ENCODE data around the gene BCAR3. TPM values are rescaled to one million over a fixed set of nuclear protein-coding genes. Genes with fewer than 3 reads are reported as not detected.

Gene BCAR3
- polyA plus RNA-seq, 2 of the 4 experiments (the other 2 are of a cell fraction), result 31.6 to 33.4 TPM

DNA sequence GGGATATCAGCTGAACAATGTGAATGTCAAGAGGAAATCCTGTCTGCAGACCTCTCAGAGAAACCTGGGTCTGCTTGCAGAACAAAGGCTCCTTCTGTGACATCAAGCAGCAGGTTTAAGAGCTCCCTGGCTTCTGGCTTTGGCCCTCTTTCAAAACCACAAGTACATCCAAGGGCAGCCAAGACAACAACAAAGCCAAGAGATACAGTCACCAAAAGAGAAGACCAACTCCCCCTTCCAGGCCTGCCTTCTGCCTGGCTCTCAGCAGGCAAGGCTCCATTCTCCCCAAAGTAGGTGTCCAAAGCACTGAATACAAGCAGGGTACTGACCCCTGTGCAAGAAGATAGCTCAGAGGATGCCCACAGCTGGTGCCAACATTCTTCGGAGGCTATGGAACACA, 11.5 kb downstream of the BCAR3 start:
- peak in 1 of 2 experiments; percentile 47 for DNase-seq (ENCODE audit: low read depth in 1 of 2, low spot score in 1 of 2)
- TF ChIP-seq HOXB5 (CRISPR knock-in tag; IDR thresholded peaks at IDR 0.05) (no peak), REST (IDR thresholded peaks at IDR 0.05) (no peak), FOSB (CRISPR knock-in tag; IDR thresholded peaks at IDR 0.05) (no peak)
- no peak for FAIRE-seq

DNA sequence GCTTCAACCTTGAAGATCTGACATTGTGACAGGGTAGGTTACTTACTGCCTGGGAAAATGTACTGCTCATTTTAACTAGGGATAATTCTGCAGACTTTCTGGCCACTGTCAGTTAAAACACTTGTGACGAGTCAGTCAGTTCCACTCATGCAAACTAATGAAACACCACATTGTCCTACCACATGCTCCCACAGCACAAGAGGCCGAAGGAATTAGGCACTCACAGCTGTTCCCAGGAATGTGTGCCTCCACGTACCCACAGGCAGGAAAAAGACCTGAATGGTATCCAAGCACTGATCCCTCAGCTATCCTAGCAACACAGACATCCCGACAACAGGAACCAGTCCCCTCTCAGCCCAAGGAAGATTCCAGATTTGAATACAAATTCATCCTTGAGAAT, 12.3 kb downstream of the BCAR3 start:
- 75% methylated on average over 4 of the region's 4 CpGs for WGBS (ENCODE audit: missing lambda C conversion rate)
- no peak for FAIRE-seq
- no peak overlapping the region for H3K4me3 ChIP-seq
- no peak for DNase-seq (ENCODE audit: low read depth in 1 of 2, low spot score in 1 of 2)
- no peak for ATAC-seq
- CTCF ChIA-PET, result interaction anchor here (0.5 to 10.7 kb wide), 6 partner anchors 11 to 158 kb away, joined by 3 to 76 read pairs (median 11); partner anchors contain the start of gene BCAR3
- H3K9me3 ChIP-seq, result no peaks in the 10 kb centered on the region
- peak overlapping the region; percentile 51 to 79; a peak in 5 of 6 replicates for H3K27ac ChIP-seq
- peak overlapping the region; percentile 98 for H3K4me2 ChIP-seq
- H3K4me1 ChIP-seq, result peaks cover 97% of the 10 kb centered on the region
- POLR2A ChIA-PET, result no interaction called here
- TF ChIP-seq REST (IDR thresholded peaks at IDR 0.05), result no peak
- TF ChIP-seq ZSCAN20 (CRISPR knock-in tag; IDR thresholded peaks at IDR 0.05), result no peak
- TF ChIP-seq, protein P1, sequence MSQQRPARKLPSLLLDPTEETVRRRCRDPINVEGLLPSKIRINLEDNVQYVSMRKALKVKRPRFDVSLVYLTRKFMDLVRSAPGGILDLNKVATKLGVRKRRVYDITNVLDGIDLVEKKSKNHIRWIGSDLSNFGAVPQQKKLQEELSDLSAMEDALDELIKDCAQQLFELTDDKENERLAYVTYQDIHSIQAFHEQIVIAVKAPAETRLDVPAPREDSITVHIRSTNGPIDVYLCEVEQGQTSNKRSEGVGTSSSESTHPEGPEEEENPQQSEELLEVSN (IDR thresholded peaks at IDR 0.05; ENCODE audit: borderline replicate concordance, low read depth), result no peak
- TF ChIP-seq SREBF2 (IDR thresholded peaks at IDR 0.05), result no peak

More for the DNA sequence above, 11.5 kb downstream of the BCAR3 start:
- CTCF ChIA-PET, result interaction anchor here (0.5 to 10.7 kb wide), 6 partner anchors 11 to 157 kb away, joined by 3 to 76 read pairs (median 12); partner anchors contain the start of gene BCAR3
- Histone ChIP-seq H3K27ac (peak overlapping the region; percentile 51 to 79; a peak in 4 of 6 replicates), H3K4me3 (no peak overlapping the region), H3K9me3 (no peaks in the 10 kb centered on the region), H3K4me1 (peaks cover 100% of the 10 kb centered on the region), H3K4me2 (peak overlapping the region; percentile 98)
- 38% methylated on average over 1 of the region's 1 CpG for WGBS (ENCODE audit: missing lambda C conversion rate)
- POLR2A ChIA-PET, result interaction anchor here (0.7 kb wide), 1 partner anchor 11 kb away, joined by 3 read pairs; the partner anchor contains the start of gene BCAR3
- peak in 1 of 2 experiments; percentile 37; a peak in 2 of 6 replicates for ATAC-seq

- Histone ChIP-seq H3K27ac (peak overlapping the region; percentile 51 to 79; a peak in 4 of 6 replicates), H3K4me3 (no peak overlapping the region), H3K4me1 (peaks cover 97% of the 10 kb centered on the region), H3K9me3 (no peaks in the 10 kb centered on the region), H3K4me2 (peak overlapping the region; percentile 98; the same call in 1 of the 3 replicates)
- 92% methylated on average over 5 of the region's 5 CpGs for WGBS (ENCODE audit: missing lambda C conversion rate)
- DNase-seq (ENCODE audit: low read depth in 1 of 2, low spot score in 1 of 2), result no peak
- ChIA-PET POLR2A (no interaction called here), CTCF (interaction anchor here (4.1 to 10.7 kb wide), 3 partner anchors 12 to 147 kb away, joined by 18 to 76 read pairs (median 21); partner anchors contain the start of gene BCAR3)
- TF ChIP-seq FOXS1 (CRISPR knock-in tag; IDR thresholded peaks at IDR 0.05), result no peak
- no peak for TF ChIP-seq KDM5A (IDR thresholded peaks at IDR 0.05)
- TF ChIP-seq ZC3H11A (IDR thresholded peaks at IDR 0.05), result no peak
- FAIRE-seq, result no peak
- ATAC-seq, result no peak
These were observed 12.7 kb downstream of the BCAR3 start for GRCh38 chr1:93668951-93669350.

Measured in A549 (cell line).